WTC11 (cell line): ENCODE measurements around the gene ERC2. TPM values are rescaled to one million over a fixed set of nuclear protein-coding genes. Genes with fewer than 3 reads are reported as not detected.

ENCODE experiments used
- ATAC-seq: fragments of 200-7000 bp; cut with Tn5 transposase; 2 replicates; pipeline ENCODE4 v1.10.0; 2021; ENCODE audit warnings: mild to moderate bottlenecking, moderate library complexity
- CTCF ChIA-PET: fragments of 300-600 bp; sonication (Branson Sonifier 250); formaldehyde crosslinking; loops from one replicate; lab custom pipeline; 2021; ENCODE audit warnings: antibody characterized with exemption; lab: Charles Lee
- POLR2A ChIA-PET: fragments of 350-600 bp; sonication (Branson Sonifier 250); formaldehyde crosslinking; loops from one replicate; lab custom pipeline; 2021; ENCODE audit warnings: antibody characterized with exemption; lab: Charles Lee
- DNase-seq: peaks from one replicate; pipeline ENCODE4 v3.0.0; 2021; ENCODE audit warnings: low spot score
- H3K27ac Mint-ChIP-seq: 2 replicates; pipeline ENCODE4 v1.8.0; 2021; ENCODE audit warnings: mixed read lengths
- H3K27me3 Mint-ChIP-seq: 2 replicates; pipeline ENCODE4 v1.8.0; 2021; ENCODE audit warnings: low read depth, mild to moderate bottlenecking, moderate library complexity, mixed read lengths
- H3K36me3 Mint-ChIP-seq: 2 replicates; pipeline ENCODE4 v1.8.0; 2021; ENCODE audit warnings: mixed read lengths
- H3K4me1 Mint-ChIP-seq: 2 replicates; pipeline ENCODE4 v1.8.0; 2022; ENCODE audit warnings: mixed read lengths
- H3K4me3 Mint-ChIP-seq: 2 replicates; pipeline ENCODE4 v1.8.0; 2021; ENCODE audit warnings: mild to moderate bottlenecking, moderate library complexity, mixed read lengths
- H3K9me3 Mint-ChIP-seq: 2 replicates; pipeline ENCODE4 v1.8.0; 2021; ENCODE audit warnings: mixed read lengths
- ATF6 ChIP-seq: sonication (generic); formaldehyde crosslinking; IDR thresholded peaks from 2 replicates; pipeline ENCODE4 v1.8.1; 2023; ENCODE audit warnings: mild to moderate bottlenecking, missing genetic modification reagents
- ELF4 ChIP-seq: sonication (generic); formaldehyde crosslinking; IDR thresholded peaks from 2 replicates; pipeline ENCODE4 v1.8.1; 2022; ENCODE audit warnings: low read depth, mild to moderate bottlenecking, moderate library complexity, missing genetic modification reagents
- ETV6 ChIP-seq: sonication (generic); formaldehyde crosslinking; IDR thresholded peaks from 2 replicates; pipeline ENCODE4 v1.8.1; 2022; ENCODE audit warnings: mild to moderate bottlenecking, missing genetic modification reagents
- FOXK1 ChIP-seq: sonication (generic); formaldehyde crosslinking; IDR thresholded peaks from 2 replicates; pipeline ENCODE4 v1.8.0; 2022; ENCODE audit warnings: mild to moderate bottlenecking, moderate library complexity, missing genetic modification reagents
- FOXP4 ChIP-seq: sonication (generic); formaldehyde crosslinking; IDR thresholded peaks from 2 replicates; pipeline ENCODE4 v1.8.0; 2022; ENCODE audit warnings: mild to moderate bottlenecking, missing genetic modification reagents
- HMGA2 ChIP-seq: fragments of 250-450 bp; sonication (Bioruptor Pico); IDR thresholded peaks from 2 replicates; pipeline ENCODE4 v1.4.0; 2021; ENCODE audit warnings: mild to moderate bottlenecking, moderate library complexity
- HMGXB4 ChIP-seq: sonication (generic); formaldehyde crosslinking; IDR thresholded peaks from 2 replicates; pipeline ENCODE4 v1.8.1; 2023; ENCODE audit warnings: mild to moderate bottlenecking, moderate library complexity, missing genetic modification reagents
- IRF1 ChIP-seq: sonication (generic); formaldehyde crosslinking; IDR thresholded peaks from 2 replicates; pipeline ENCODE4 v1.8.0; 2023; ENCODE audit warnings: missing genetic modification reagents
- NFE2L1 ChIP-seq: sonication (generic); formaldehyde crosslinking; IDR thresholded peaks from 2 replicates; pipeline ENCODE4 v1.8.1; 2023; ENCODE audit warnings: missing genetic modification reagents
- NFYB ChIP-seq: sonication (generic); formaldehyde crosslinking; conservative IDR thresholded peaks from 2 replicates; pipeline ENCODE4 v1.8.0; 2022; ENCODE audit warnings: low read depth, missing genetic modification reagents
- SP1 ChIP-seq: sonication (generic); formaldehyde crosslinking; conservative IDR thresholded peaks from 2 replicates; pipeline ENCODE4 v1.8.1; 2022; ENCODE audit warnings: missing genetic modification reagents
- TCF7 ChIP-seq: sonication (generic); formaldehyde crosslinking; IDR thresholded peaks from 2 replicates; pipeline ENCODE4 v1.8.0; 2022; ENCODE audit warnings: mild to moderate bottlenecking, low read depth, missing genetic modification reagents, moderate library complexity
- TEAD1 ChIP-seq: sonication (generic); formaldehyde crosslinking; IDR thresholded peaks from 2 replicates; pipeline ENCODE4 v1.8.0; 2022; ENCODE audit warnings: mild to moderate bottlenecking, missing genetic modification reagents
- TEAD4 ChIP-seq: sonication (generic); formaldehyde crosslinking; IDR thresholded peaks from 2 replicates; pipeline ENCODE4 v1.8.0; 2022; ENCODE audit warnings: mild to moderate bottlenecking, missing genetic modification reagents
- ZNF317 ChIP-seq: sonication (generic); formaldehyde crosslinking; IDR thresholded peaks from 2 replicates; pipeline ENCODE4 v1.8.1; 2023; ENCODE audit warnings: low read depth, mild to moderate bottlenecking, moderate library complexity, missing genetic modification reagents, borderline replicate concordance
- ZNF416 ChIP-seq: fragments of 250-450 bp; sonication (Bioruptor Pico); IDR thresholded peaks from 2 replicates; pipeline ENCODE4 v1.9.0; 2021; ENCODE audit warnings: mild to moderate bottlenecking, inconsistent platforms
- total RNA-seq: library from RNA; stranded (reverse); gene quantifications from 3 replicates; pipeline ENCODE4 v1.2.3, GENCODE V29; 2021
- TF ChIP-seq, protein P1 (sequence below): sonication (generic); formaldehyde crosslinking; IDR thresholded peaks from 2 replicates; pipeline ENCODE4 v1.8.0; 2022; ENCODE audit warnings: mild to moderate bottlenecking, missing genetic modification reagents
- TF ChIP-seq, protein P2 (sequence below): sonication (generic); formaldehyde crosslinking; IDR thresholded peaks from 2 replicates; pipeline ENCODE4 v1.8.1; 2022; ENCODE audit warnings: mild to moderate bottlenecking, missing genetic modification reagents, moderate library complexity, borderline replicate concordance
- TF ChIP-seq, protein P3 (sequence below): fragments of 250-450 bp; sonication (Bioruptor Pico); conservative IDR thresholded peaks from 2 replicates; pipeline ENCODE4 v1.9.0; 2021; ENCODE audit warnings: mild to moderate bottlenecking

Gene ERC2
- total RNA-seq, 1 experiment from 2014 or later: 23.5 TPM

- TF ChIP-seq ETV6 (CRISPR knock-in tag) (no peak), NFYB (CRISPR knock-in tag) (no peak), FOXP4 (CRISPR knock-in tag) (no peak), ATF6 (CRISPR knock-in tag) (no peak), ZNF416 (CRISPR knock-in tag) (no peak), FOXK1 (CRISPR knock-in tag) (no peak), TEAD4 (CRISPR knock-in tag) (no peak), TEAD1 (CRISPR knock-in tag) (no peak), HMGXB4 (no peak), IRF1 (CRISPR knock-in tag) (no peak), ELF4 (CRISPR knock-in tag) (no peak), NFE2L1 (CRISPR knock-in tag) (no peak), SP1 (CRISPR knock-in tag) (no peak), HMGA2 (CRISPR knock-in tag) (no peak), TCF7 (CRISPR knock-in tag) (no peak), ZNF317 (CRISPR knock-in tag) (no peak)
- TF ChIP-seq, protein P1, sequence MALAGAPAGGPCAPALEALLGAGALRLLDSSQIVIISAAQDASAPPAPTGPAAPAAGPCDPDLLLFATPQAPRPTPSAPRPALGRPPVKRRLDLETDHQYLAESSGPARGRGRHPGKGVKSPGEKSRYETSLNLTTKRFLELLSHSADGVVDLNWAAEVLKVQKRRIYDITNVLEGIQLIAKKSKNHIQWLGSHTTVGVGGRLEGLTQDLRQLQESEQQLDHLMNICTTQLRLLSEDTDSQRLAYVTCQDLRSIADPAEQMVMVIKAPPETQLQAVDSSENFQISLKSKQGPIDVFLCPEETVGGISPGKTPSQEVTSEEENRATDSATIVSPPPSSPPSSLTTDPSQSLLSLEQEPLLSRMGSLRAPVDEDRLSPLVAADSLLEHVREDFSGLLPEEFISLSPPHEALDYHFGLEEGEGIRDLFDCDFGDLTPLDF (CRISPR knock-in tag): no peak
- TF ChIP-seq, protein P2, sequence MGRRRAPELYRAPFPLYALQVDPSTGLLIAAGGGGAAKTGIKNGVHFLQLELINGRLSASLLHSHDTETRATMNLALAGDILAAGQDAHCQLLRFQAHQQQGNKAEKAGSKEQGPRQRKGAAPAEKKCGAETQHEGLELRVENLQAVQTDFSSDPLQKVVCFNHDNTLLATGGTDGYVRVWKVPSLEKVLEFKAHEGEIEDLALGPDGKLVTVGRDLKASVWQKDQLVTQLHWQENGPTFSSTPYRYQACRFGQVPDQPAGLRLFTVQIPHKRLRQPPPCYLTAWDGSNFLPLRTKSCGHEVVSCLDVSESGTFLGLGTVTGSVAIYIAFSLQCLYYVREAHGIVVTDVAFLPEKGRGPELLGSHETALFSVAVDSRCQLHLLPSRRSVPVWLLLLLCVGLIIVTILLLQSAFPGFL (CRISPR knock-in tag): no peak
- TF ChIP-seq, protein P3, sequence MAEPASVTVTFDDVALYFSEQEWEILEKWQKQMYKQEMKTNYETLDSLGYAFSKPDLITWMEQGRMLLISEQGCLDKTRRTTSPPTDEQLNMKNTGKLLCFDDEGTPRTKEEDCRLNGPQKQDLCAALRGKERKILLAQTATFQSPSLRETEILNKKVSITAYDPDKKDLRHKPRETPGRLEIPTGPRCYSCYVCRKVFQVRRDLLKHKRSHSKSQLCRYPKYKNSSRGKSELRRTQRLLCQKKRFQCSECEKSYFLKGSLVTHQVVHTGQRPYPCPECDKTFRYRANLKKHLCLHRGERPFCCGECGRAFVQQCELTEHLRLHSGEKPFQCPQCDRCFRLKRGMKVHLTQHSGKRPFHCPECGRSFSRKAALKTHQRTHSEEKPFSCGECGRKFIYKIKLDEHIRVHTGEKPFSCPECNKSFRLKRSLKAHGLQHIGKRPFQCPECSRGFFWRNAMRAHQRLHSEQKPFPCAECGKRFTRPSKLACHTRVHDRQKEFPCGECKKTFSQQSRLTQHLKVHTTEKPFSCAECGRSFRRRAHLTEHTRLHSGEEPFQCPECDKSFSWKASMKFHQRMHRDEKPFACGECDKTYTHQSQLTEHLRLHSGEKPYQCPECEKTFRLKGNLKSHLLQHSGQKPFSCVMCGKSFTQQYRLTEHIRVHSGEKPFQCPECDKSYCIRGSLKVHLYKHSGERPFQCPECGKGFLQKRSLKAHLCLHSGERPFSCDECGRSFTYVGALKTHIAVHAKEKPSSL (CRISPR knock-in tag): no peak
- CTCF ChIA-PET: no interaction called here
Observed at GRCh38 chr3:55795746-55796145, 672.5 kb downstream of the ERC2 start.

More at GRCh38 chr3:55795746-55796145, 672.5 kb downstream of the ERC2 start:
- Mint-ChIP-seq H3K9me3 (peaks cover 7% of the 10 kb centered on the region), H3K36me3 (peaks cover 3% of the 10 kb centered on the region; the same call in 1 of the 2 replicates), H3K4me3 (no peak overlapping the region), H3K4me1 (peaks cover 4% of the 10 kb centered on the region; the same call in 1 of the 2 replicates), H3K27me3 (no peaks in the 10 kb centered on the region), H3K27ac (no peak overlapping the region)
- DNase-seq: no peak
- no peak for ATAC-seq
- POLR2A ChIA-PET: no interaction called here
